ENCODE measurements around the gene CSK.

DNA sequence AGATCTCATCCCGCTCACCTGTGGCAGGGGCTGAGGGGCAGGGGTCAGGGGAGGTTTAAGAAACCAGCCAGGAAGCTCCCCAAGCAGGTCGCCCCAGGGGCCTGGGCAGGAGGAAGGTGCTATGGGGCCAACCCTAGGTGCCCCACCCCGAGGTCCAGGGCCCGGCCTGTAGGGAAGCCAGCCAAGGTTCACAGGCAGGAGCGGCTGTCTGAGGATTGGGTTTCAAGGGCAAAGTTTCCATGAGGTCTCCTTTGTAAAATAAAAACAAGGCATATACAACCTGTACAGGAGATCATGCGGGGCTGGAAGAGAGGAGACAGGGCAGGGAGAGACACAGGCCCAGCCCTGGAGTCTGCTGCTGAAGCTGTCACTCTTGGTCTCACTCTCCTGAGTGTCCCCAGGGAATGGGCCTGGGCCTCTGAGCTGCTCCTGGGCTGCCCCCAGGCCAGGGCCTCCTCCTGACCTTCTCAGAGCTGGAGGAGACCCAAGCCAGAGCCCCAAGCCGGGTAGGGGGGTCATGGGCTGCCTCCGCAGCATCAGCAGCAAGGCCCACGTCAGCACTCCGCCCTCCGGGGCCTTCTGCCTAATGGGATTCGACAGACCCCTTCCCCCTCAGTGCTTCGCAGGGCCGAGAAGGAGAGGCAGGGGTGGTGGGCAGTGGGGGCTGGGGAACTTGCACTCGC is 50.1 kb downstream of the CSK start:
- no peak for TF ChIP-seq EZH2 (IDR thresholded peaks at IDR 0.05; ENCODE audit: borderline replicate concordance, insufficient read depth, low read depth, low read length, poor library complexity, severe bottlenecking)
- TF ChIP-seq CTCF (IDR thresholded peaks at IDR 0.05), result no peak

Measured in B cell (primary cell).